ENCODE data around the gene PXK. TPM values are rescaled to one million over a fixed set of nuclear protein-coding genes. Genes with fewer than 3 reads are reported as not detected.

The PXK gene
- total RNA-seq, 1 donor from 2014 or later: 18.8 TPM

- Mint-ChIP-seq H3K9me3 (ENCODE audit: unreplicated experiment) (no peaks in the 10 kb centered on the region), H3K4me3 (ENCODE audit: unreplicated experiment) (no peak overlapping the region), H3K27ac (ENCODE audit: unreplicated experiment) (no peak overlapping the region)
Measured at GRCh38 chr3:58347984-58348383, 15.3 kb downstream of the PXK start.

DNA sequence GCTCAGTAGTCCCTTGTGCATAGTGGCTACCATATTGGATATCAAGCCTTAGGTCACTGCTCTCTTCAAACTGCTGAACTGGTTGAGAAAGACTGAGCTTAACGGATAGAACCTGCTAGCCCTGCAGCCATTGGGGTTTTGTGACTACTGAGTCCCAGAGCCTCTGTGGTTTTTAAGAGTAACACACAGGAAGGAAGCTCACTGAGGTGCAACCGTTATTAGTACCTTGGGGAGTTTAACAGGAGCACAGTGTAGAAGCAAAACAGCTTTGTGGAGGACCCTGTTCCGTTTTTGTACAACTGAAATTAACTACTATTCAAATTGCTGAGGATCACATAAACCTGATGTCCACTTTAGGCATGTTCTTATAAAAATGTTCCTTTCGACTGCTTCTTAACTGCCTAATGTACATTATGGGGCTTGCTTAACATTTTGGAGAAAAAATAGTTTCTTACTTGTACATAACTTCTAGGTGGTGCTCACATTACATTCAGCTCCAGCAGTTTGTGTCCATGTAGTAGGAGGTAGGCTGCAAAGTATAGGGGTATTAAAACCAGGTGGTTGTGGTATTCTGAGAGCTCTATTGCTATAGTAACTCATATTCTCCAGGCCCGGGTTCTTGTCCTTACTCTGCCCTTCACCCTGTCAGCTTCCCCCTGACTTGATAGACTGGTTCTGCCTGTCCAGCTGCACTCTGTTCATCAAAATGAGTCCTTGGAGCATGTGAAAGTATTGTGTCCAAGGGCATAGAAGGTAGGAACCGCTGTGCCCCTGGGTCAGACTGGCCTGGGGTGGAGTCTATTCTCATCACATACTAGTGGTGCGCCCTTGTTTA is 17.3 kb downstream of the PXK start:
- no peak overlapping the region for H3K27ac Mint-ChIP-seq (ENCODE audit: unreplicated experiment)

More at GRCh38 chr3:58347984-58348383, 15.3 kb downstream of the PXK start:
- TF ChIP-seq CTCF (IDR thresholded peaks at IDR 0.05; ENCODE audit: unreplicated experiment): no peak
- Mint-ChIP-seq H3K27me3 (ENCODE audit: unreplicated experiment) (no peaks in the 10 kb centered on the region), H3K36me3 (ENCODE audit: low read depth, unreplicated experiment) (no peaks in the 10 kb centered on the region), H3K4me1 (ENCODE audit: unreplicated experiment) (no peaks in the 10 kb centered on the region)
- no peak for DNase-seq (ENCODE audit: low spot score)

GRCh38 chr3:58350627-58351013 is 17.9 kb downstream of the PXK start:
- Mint-ChIP-seq H3K9me3 (ENCODE audit: unreplicated experiment) (no peaks in the 10 kb centered on the region), H3K4me1 (ENCODE audit: unreplicated experiment) (peaks cover 6% of the 10 kb centered on the region), H3K4me3 (ENCODE audit: unreplicated experiment) (no peak overlapping the region), H3K36me3 (ENCODE audit: low read depth, unreplicated experiment) (no peaks in the 10 kb centered on the region), H3K27ac (ENCODE audit: unreplicated experiment) (no peak overlapping the region), H3K27me3 (ENCODE audit: unreplicated experiment) (no peaks in the 10 kb centered on the region)
- no peak for TF ChIP-seq CTCF (IDR thresholded peaks at IDR 0.05; ENCODE audit: unreplicated experiment)
- no peak for DNase-seq (ENCODE audit: low spot score)

More for the DNA sequence above, 17.3 kb downstream of the PXK start:
- H3K4me3 Mint-ChIP-seq (ENCODE audit: unreplicated experiment): no peak overlapping the region
- no peak for DNase-seq (ENCODE audit: low spot score)
- no peak for TF ChIP-seq CTCF (IDR thresholded peaks at IDR 0.05; ENCODE audit: unreplicated experiment)
- H3K4me1 Mint-ChIP-seq (ENCODE audit: unreplicated experiment): peaks cover 6% of the 10 kb centered on the region
- H3K36me3 Mint-ChIP-seq (ENCODE audit: low read depth, unreplicated experiment): no peaks in the 10 kb centered on the region
- no peaks in the 10 kb centered on the region for H3K27me3 Mint-ChIP-seq (ENCODE audit: unreplicated experiment)
- no peaks in the 10 kb centered on the region for H3K9me3 Mint-ChIP-seq (ENCODE audit: unreplicated experiment)

DNA sequence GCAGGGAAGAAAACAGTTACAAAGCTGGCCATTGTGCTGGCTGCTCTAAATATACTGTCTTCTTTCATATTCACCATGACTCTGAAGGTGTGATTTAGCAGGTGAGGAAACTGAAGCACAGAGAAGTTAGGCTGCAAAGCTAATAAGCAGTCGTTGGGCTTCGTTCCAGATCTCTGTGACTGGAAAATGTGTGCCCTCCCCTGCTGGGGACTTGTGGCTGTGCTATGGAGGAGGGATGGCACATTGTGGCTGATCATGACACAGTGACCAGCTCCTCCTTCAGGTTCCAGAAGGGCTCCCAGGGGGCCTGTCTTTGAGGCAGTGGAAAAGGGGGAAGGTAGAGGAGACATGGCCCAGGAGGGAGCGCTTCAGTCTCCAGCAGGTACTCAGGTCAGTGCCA is 19.2 kb downstream of the PXK start:
- H3K4me1 Mint-ChIP-seq (ENCODE audit: unreplicated experiment): peaks cover 6% of the 10 kb centered on the region
- TF ChIP-seq CTCF (IDR thresholded peaks at IDR 0.05; ENCODE audit: unreplicated experiment): no peak
- H3K9me3 Mint-ChIP-seq (ENCODE audit: unreplicated experiment): no peaks in the 10 kb centered on the region
- H3K27me3 Mint-ChIP-seq (ENCODE audit: unreplicated experiment): no peaks in the 10 kb centered on the region
- H3K27ac Mint-ChIP-seq (ENCODE audit: unreplicated experiment): no peak overlapping the region
- no peak overlapping the region for H3K4me3 Mint-ChIP-seq (ENCODE audit: unreplicated experiment)
- no peak for DNase-seq (ENCODE audit: low spot score)
- no peaks in the 10 kb centered on the region for H3K36me3 Mint-ChIP-seq (ENCODE audit: low read depth, unreplicated experiment)

DNA sequence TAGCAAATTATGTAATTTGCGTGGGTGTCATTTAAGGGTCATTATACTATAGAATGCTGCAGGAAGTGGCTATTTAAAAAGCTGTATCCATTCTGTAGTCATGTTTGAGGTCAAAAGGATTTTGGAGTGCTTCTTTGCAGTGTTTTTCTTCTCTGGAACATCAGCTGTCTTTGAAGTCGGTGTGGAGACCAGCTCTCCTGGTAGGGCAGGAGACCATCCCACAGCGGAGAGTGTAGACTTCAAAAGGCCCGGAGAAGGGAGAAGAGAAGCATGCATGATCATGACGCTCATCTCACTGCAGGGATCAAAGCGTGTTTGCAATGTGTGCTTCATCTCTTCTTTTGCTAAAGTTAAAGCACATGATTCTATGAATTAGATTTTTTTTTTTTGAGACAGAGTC is 19.9 kb downstream of the PXK start:
- Mint-ChIP-seq H3K27ac (ENCODE audit: unreplicated experiment) (no peak overlapping the region), H3K4me1 (ENCODE audit: unreplicated experiment) (peaks cover 10% of the 10 kb centered on the region), H3K27me3 (ENCODE audit: unreplicated experiment) (no peaks in the 10 kb centered on the region), H3K4me3 (ENCODE audit: unreplicated experiment) (no peak overlapping the region), H3K36me3 (ENCODE audit: low read depth, unreplicated experiment) (no peaks in the 10 kb centered on the region), H3K9me3 (ENCODE audit: unreplicated experiment) (no peaks in the 10 kb centered on the region)
- no peak for TF ChIP-seq CTCF (IDR thresholded peaks at IDR 0.05; ENCODE audit: unreplicated experiment)
- no peak for DNase-seq (ENCODE audit: low spot score)

Data from endothelial cell (in vitro differentiated cells).